ENCODE results near the gene CCNT2.

GRCh38 chr2:134892282-134893035, 26.2 kb upstream of the CCNT2 start:
- TF ChIP-seq, protein P1, sequence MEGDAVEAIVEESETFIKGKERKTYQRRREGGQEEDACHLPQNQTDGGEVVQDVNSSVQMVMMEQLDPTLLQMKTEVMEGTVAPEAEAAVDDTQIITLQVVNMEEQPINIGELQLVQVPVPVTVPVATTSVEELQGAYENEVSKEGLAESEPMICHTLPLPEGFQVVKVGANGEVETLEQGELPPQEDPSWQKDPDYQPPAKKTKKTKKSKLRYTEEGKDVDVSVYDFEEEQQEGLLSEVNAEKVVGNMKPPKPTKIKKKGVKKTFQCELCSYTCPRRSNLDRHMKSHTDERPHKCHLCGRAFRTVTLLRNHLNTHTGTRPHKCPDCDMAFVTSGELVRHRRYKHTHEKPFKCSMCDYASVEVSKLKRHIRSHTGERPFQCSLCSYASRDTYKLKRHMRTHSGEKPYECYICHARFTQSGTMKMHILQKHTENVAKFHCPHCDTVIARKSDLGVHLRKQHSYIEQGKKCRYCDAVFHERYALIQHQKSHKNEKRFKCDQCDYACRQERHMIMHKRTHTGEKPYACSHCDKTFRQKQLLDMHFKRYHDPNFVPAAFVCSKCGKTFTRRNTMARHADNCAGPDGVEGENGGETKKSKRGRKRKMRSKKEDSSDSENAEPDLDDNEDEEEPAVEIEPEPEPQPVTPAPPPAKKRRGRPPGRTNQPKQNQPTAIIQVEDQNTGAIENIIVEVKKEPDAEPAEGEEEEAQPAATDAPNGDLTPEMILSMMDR (IDR thresholded peaks at IDR 0.05): no peak
- no peak for TF ChIP-seq EP300 (IDR thresholded peaks at IDR 0.05)
- TF ChIP-seq POLR2AphosphoS5 (IDR thresholded peaks at IDR 0.05): no peak

Data from sigmoid colon (tissue), 4 donors.